NT2/D1 (cell line): ENCODE data around the gene SETX.

Source experiments
- DNase-seq: peaks from one replicate; pipeline ENCODE4 v3.0.0-alpha.2; 2011; ENCODE audit warnings: low read depth, low spot score
- H3K27me3 ChIP-seq: 2 replicates; pipeline ENCODE4 v1.6.0; 2011; ENCODE audit warnings: mild to moderate bottlenecking; ENCODE audit not compliant: insufficient read length, insufficient read depth
- H3K36me3 ChIP-seq: 2 replicates; pipeline ENCODE4 v1.6.1; 2011; ENCODE audit warnings: mild to moderate bottlenecking, low read length, mixed read lengths; ENCODE audit not compliant: insufficient read depth, insufficient read length
- H3K4me1 ChIP-seq: 2 replicates; pipeline ENCODE4 v1.5.1; 2011; ENCODE audit not compliant: insufficient read depth, insufficient read length
- H3K4me3 ChIP-seq: 2 replicates; pipeline ENCODE4 v1.5.1; 2011; ENCODE audit warnings: low read depth; ENCODE audit not compliant: insufficient read length
- H3K9ac ChIP-seq: 2 replicates; pipeline ENCODE4 v1.6.0; 2011; ENCODE audit warnings: low read depth; ENCODE audit not compliant: insufficient read length
- H3K9me3 ChIP-seq: 2 replicates; pipeline ENCODE4 v1.5.1; 2011; ENCODE audit warnings: mild to moderate bottlenecking, low read length; ENCODE audit not compliant: insufficient read depth
- SUZ12 ChIP-seq: IDR thresholded peaks from 2 replicates; pipeline ENCODE4 v1.6.1; 2011; ENCODE audit not compliant: insufficient read length, insufficient read depth; ENCODE audit errors: extremely low read depth
- YY1 ChIP-seq: IDR thresholded peaks from 2 replicates; pipeline ENCODE4 v1.6.1; 2011; ENCODE audit not compliant: insufficient read length, insufficient read depth
- ZNF274 ChIP-seq: IDR thresholded peaks from 2 replicates; pipeline ENCODE4 v1.6.1; 2011; ENCODE audit warnings: mild to moderate bottlenecking, low read depth, low read length

The SETX gene

GRCh38 chr9:132243156-132244074 is 111.4 kb downstream of the SETX start:
- no peak for DNase-seq
- peaks cover 29% of the 10 kb centered on the region for H3K4me1 ChIP-seq

GRCh38 chr9:132242621-132243155 is 112.1 kb downstream of the SETX start:
- Histone ChIP-seq H3K4me1 (peaks cover 29% of the 10 kb centered on the region), H3K9ac (peak overlapping the region; percentile 74), H3K36me3 (no peaks in the 10 kb centered on the region), H3K27me3 (peaks cover 37% of the 10 kb centered on the region), H3K4me3 (peak overlapping the region; percentile 63), H3K9me3 (no peaks in the 10 kb centered on the region)
- DNase-seq, result no peak
- TF ChIP-seq ZNF274 (no peak), SUZ12 (no peak), YY1 (no peak)

More at GRCh38 chr9:132243156-132244074, 111.4 kb downstream of the SETX start:
- TF ChIP-seq ZNF274 (no peak), SUZ12 (no peak), YY1 (no peak)
- Histone ChIP-seq H3K9ac (no peak overlapping the region), H3K27me3 (peaks cover 36% of the 10 kb centered on the region), H3K4me3 (peak overlapping the region; percentile 63), H3K9me3 (no peaks in the 10 kb centered on the region), H3K36me3 (no peaks in the 10 kb centered on the region)

GRCh38 chr9:132241840-132242620 is 112.8 kb downstream of the SETX start:
- peaks cover 41% of the 10 kb centered on the region for H3K27me3 ChIP-seq
- TF ChIP-seq SUZ12 (no peak), ZNF274 (no peak), YY1 (no peak)
- peaks cover 29% of the 10 kb centered on the region for H3K4me1 ChIP-seq
- peak overlapping the region; percentile 84 for H3K9ac ChIP-seq
- no peak for DNase-seq
- H3K36me3 ChIP-seq, result no peaks in the 10 kb centered on the region
- no peaks in the 10 kb centered on the region for H3K9me3 ChIP-seq
- H3K4me3 ChIP-seq, result peak overlapping the region; percentile 63

GRCh38 chr9:132241483-132241839 is 113.3 kb downstream of the SETX start:
- H3K9ac ChIP-seq, result peak overlapping the region; percentile 84
- peaks cover 41% of the 10 kb centered on the region for H3K27me3 ChIP-seq
- H3K9me3 ChIP-seq, result no peaks in the 10 kb centered on the region
- TF ChIP-seq ZNF274 (no peak), SUZ12 (no peak), YY1 (no peak)
- peak overlapping the region; percentile 63 for H3K4me3 ChIP-seq
- DNase-seq, result no peak
- no peaks in the 10 kb centered on the region for H3K36me3 ChIP-seq
- H3K4me1 ChIP-seq, result peaks cover 29% of the 10 kb centered on the region

- DNase-seq, result peak; percentile 95
- TF ChIP-seq YY1 (no peak), SUZ12 (no peak), ZNF274 (no peak)
- Histone ChIP-seq H3K4me1 (peaks cover 32% of the 10 kb centered on the region), H3K9me3 (no peaks in the 10 kb centered on the region), H3K9ac (peak overlapping the region; percentile 81), H3K27me3 (peaks cover 41% of the 10 kb centered on the region), H3K36me3 (no peaks in the 10 kb centered on the region), H3K4me3 (peak overlapping the region; percentile 65)
Measured at GRCh38 chr9:132240841-132241482, 113.8 kb downstream of the SETX start.

- Histone ChIP-seq H3K9ac (peak overlapping the region; percentile 81), H3K4me1 (peaks cover 29% of the 10 kb centered on the region), H3K4me3 (peak overlapping the region; percentile 65), H3K9me3 (no peaks in the 10 kb centered on the region), H3K27me3 (peaks cover 41% of the 10 kb centered on the region), H3K36me3 (no peaks in the 10 kb centered on the region)
- TF ChIP-seq SUZ12 (no peak), ZNF274 (no peak), YY1 (no peak)
- no peak for DNase-seq
Measured at GRCh38 chr9:132239999-132240840, 114.6 kb downstream of the SETX start.
